H1 (cell line): ENCODE results near the gene LYZL4. TPM values are rescaled to one million over a fixed set of nuclear protein-coding genes. Genes with fewer than 3 reads are reported as not detected.

Experiments used
- CTCF ChIA-PET: fragments of 300-600 bp; sonication (Branson Sonifier 250); formaldehyde crosslinking; loops from one replicate; lab custom pipeline; 2021; ENCODE audit not compliant: partially characterized antibody; lab: Charles Lee
- POLR2A ChIA-PET: fragments of 300-600 bp; sonication (Branson Sonifier 250); formaldehyde crosslinking; loops from one replicate; lab custom pipeline; 2021; ENCODE audit warnings: inconsistent platforms; ENCODE audit not compliant: partially characterized antibody; lab: Charles Lee
- DNase-seq, 2 experiments: peaks; one replicate each; pipeline versions ENCODE4 v3.0.0 to v3.0.0-alpha.2; 2010 to 2022; ENCODE audit warnings: low spot score in 2 of 2, low read depth in 1 of 2, mixed read lengths in 1 of 2
- FAIRE-seq: peaks from 2 replicates; lab custom pipeline; 2011; peaks lifted over from hg19 to GRCh38; lab: Jason Lieb, UNC
- H2AFZ ChIP-seq: 2 replicates; pipeline ENCODE4 v1.8.1; 2012; ENCODE audit warnings: low read length, inconsistent platforms
- H2AK5ac ChIP-seq: 2 replicates; pipeline ENCODE4 v1.6.1; 2013; ENCODE audit warnings: low read depth, low read length
- H2BK120ac ChIP-seq: replicated peaks from 2 replicates; pipeline ENCODE3; 2013; ENCODE audit warnings: low read depth, low read length, inconsistent platforms
- H2BK12ac ChIP-seq: 2 replicates; pipeline ENCODE4 v1.6.1; 2013; ENCODE audit warnings: low read depth, low read length
- H2BK15ac ChIP-seq: 2 replicates; pipeline ENCODE4 v1.6.1; 2013; ENCODE audit warnings: low read length
- H2BK20ac ChIP-seq: 2 replicates; pipeline ENCODE4 v1.6.1; 2013; ENCODE audit warnings: low read length
- H2BK5ac ChIP-seq: 2 replicates; pipeline ENCODE4 v1.6.1; 2013; ENCODE audit warnings: low read depth, low read length
- H3K14ac ChIP-seq: 2 replicates; pipeline ENCODE4 v1.6.1; 2013; ENCODE audit warnings: inconsistent platforms; ENCODE audit not compliant: insufficient read length
- H3K18ac ChIP-seq: 2 replicates; pipeline ENCODE4 v1.6.1; 2013; ENCODE audit warnings: low read length; ENCODE audit errors: extremely low read depth
- H3K23ac ChIP-seq: 2 replicates; pipeline ENCODE4 v1.6.1; 2013; ENCODE audit warnings: inconsistent platforms; ENCODE audit not compliant: insufficient read length
- H3K23me2 ChIP-seq: 2 replicates; pipeline ENCODE4 v1.6.1; 2013; ENCODE audit warnings: low read depth, low read length
- H3K27ac ChIP-seq: 2 replicates; pipeline ENCODE4 v1.6.1; 2011; ENCODE audit warnings: low read depth, low read length, inconsistent platforms
- H3K27me3 ChIP-seq, 4 experiments: replicated peaks in 1 of 4; 1 replicate in 1 of 4; 2 replicates in 3 of 4; pipeline versions ENCODE4 v1.6.1 to v1.8.1; 2011 to 2013; ENCODE audit warnings: low read length in 3 of 4, mild to moderate bottlenecking in 3 of 4, inconsistent platforms in 2 of 4, mixed read lengths in 2 of 4, moderate library complexity in 1 of 4; ENCODE audit not compliant: control insufficient read depth in 3 of 4, insufficient read depth in 3 of 4; ENCODE audit errors: extremely low read depth in 1 of 4
- H3K36me3 ChIP-seq, 4 experiments: 2 replicates each; pipeline versions ENCODE4 v1.6.1 to v1.8.1; 2011 to 2013; ENCODE audit warnings: mild to moderate bottlenecking in 4 of 4, low read length in 3 of 4, moderate library complexity in 2 of 4, control low read depth in 1 of 4, inconsistent platforms in 1 of 4; ENCODE audit not compliant: insufficient read depth in 4 of 4, control insufficient read depth in 2 of 4
- H3K4ac ChIP-seq: replicated peaks from 2 replicates; pipeline ENCODE3; 2013; ENCODE audit warnings: low read length, low read depth, mixed read lengths, inconsistent platforms; ENCODE audit not compliant: insufficient read length
- H3K4me1 ChIP-seq, 4 experiments: replicated peaks in 1 of 4; 1 replicate in 1 of 4; 2 replicates in 3 of 4; pipeline versions ENCODE4 v1.6.1 to v1.8.1; 2011 to 2013; ENCODE audit warnings: low read length in 3 of 4, inconsistent platforms in 2 of 4, mixed read lengths in 1 of 4; ENCODE audit not compliant: insufficient read depth in 4 of 4, control insufficient read depth in 3 of 4
- H3K4me2 ChIP-seq, 2 experiments: 2 replicates each; pipeline versions ENCODE4 v1.6.1 to v1.8.1; 2011 to 2013; ENCODE audit warnings: low read depth in 2 of 2, low read length in 2 of 2, control low read depth in 1 of 2, inconsistent platforms in 1 of 2, mild to moderate bottlenecking in 1 of 2; ENCODE audit not compliant: insufficient read depth in 1 of 2
- H3K4me3 ChIP-seq, 4 experiments: fragments of 200-600, 300-600 bp in 1 of 4; sonication (generic), shearing (Covaris generic), sonication (Bioruptor Twin) in 1 of 4; 2 replicates each; pipeline versions ENCODE4 v1.5.1 to v1.8.1; 2011 to 2016; ENCODE audit warnings: low read length in 4 of 4, low read depth in 3 of 4, control low read depth in 2 of 4, inconsistent platforms in 2 of 4, mild to moderate bottlenecking in 2 of 4, mixed read lengths in 1 of 4, moderate library complexity in 1 of 4; ENCODE audit not compliant: insufficient read depth in 2 of 4; ENCODE audit errors: extremely low read depth in 1 of 4
- H3K56ac ChIP-seq: replicated peaks from 2 replicates; pipeline ENCODE3; 2013; ENCODE audit warnings: low read depth, mild to moderate bottlenecking, mixed read lengths, low read length, inconsistent platforms; ENCODE audit not compliant: insufficient read length
- H3K79me1 ChIP-seq: 2 replicates; pipeline ENCODE4 v1.6.1; 2013; ENCODE audit warnings: low read depth, low read length, control low read depth
- H3K79me2 ChIP-seq, 2 experiments: 2 replicates each; pipeline versions ENCODE4 v1.6.1 to v1.8.1; 2012 to 2013; ENCODE audit warnings: low read length in 2 of 2, mild to moderate bottlenecking in 2 of 2, inconsistent platforms in 1 of 2; ENCODE audit not compliant: insufficient read depth in 2 of 2, control insufficient read depth in 1 of 2
- H3K9ac ChIP-seq, 4 experiments: replicated peaks in 1 of 4; 1 replicate in 1 of 4; 2 replicates in 3 of 4; pipeline versions ENCODE4 v1.6.1 to v1.8.1; 2011 to 2013; ENCODE audit warnings: low read depth in 3 of 4, low read length in 3 of 4, control low read depth in 2 of 4, mild to moderate bottlenecking in 2 of 4, moderate library complexity in 2 of 4, inconsistent platforms in 1 of 4; ENCODE audit errors: extremely low read depth in 1 of 4
- H3K9me3 ChIP-seq, 2 experiments: 2 replicates each; pipeline versions ENCODE4 v1.6.1 to v1.8.1; 2012 to 2013; ENCODE audit warnings: mild to moderate bottlenecking in 2 of 2, moderate library complexity in 2 of 2, control low read depth in 1 of 2, inconsistent platforms in 1 of 2, low read depth in 1 of 2, low read length in 1 of 2, mixed read lengths in 1 of 2; ENCODE audit not compliant: insufficient read depth in 2 of 2
- H4K20me1 ChIP-seq, 2 experiments: replicated peaks in 1 of 2; 2 replicates each; pipeline versions ENCODE3 to v1.8.1; 2011 to 2013; ENCODE audit warnings: inconsistent platforms in 2 of 2, low read length in 2 of 2, mild to moderate bottlenecking in 1 of 2; ENCODE audit not compliant: insufficient read depth in 2 of 2, control insufficient read depth in 1 of 2
- H4K5ac ChIP-seq: 2 replicates; pipeline ENCODE4 v1.6.1; 2013; ENCODE audit warnings: low read length, low read depth, mixed read lengths, inconsistent platforms; ENCODE audit not compliant: insufficient read length
- H4K8ac ChIP-seq: 2 replicates; pipeline ENCODE4 v1.8.0; 2013; ENCODE audit warnings: mild to moderate bottlenecking, moderate library complexity, low read length, inconsistent platforms; ENCODE audit not compliant: insufficient read depth; ENCODE audit errors: extremely low read depth
- H4K91ac ChIP-seq: replicated peaks from 2 replicates; pipeline ENCODE3; 2013; ENCODE audit warnings: low read length, mixed read lengths, inconsistent platforms; ENCODE audit not compliant: insufficient read length
- TAF7 ChIP-seq: optimal IDR thresholded peaks from 2 replicates; pipeline ENCODE3; 2011; ENCODE audit warnings: low read depth, mild to moderate bottlenecking, inconsistent platforms, low read length, moderate library complexity, borderline replicate concordance
- WGBS, 2 experiments: shearing (Covaris generic) in 1 of 2; methylation state at CpG; one replicate each; pipeline versions ENCODE4 v1.1.6 to v1.1.7; 2013 to 2015; ENCODE audit warnings: low lambda C conversion rate in 2 of 2, mixed read lengths in 2 of 2, inconsistent platforms in 1 of 2, low coverage in 1 of 2, missing lambda C conversion rate in 1 of 2; ENCODE audit not compliant: insufficient replicate concordance in 2 of 2, insufficient coverage in 1 of 2, insufficient read length in 1 of 2; ENCODE audit errors: extremely low coverage in 1 of 2, missing lambda C conversion rate in 1 of 2; 5-methylcytosine and 5-hydroxymethylcytosine counted together
- polyA plus RNA-seq, 7 experiments: library from polyadenylated mRNA; depleted of rRNA in 3 of 7; stranded (reverse) in 5 of 7; unstranded in 2 of 7; fragments of >200 nt in 5 of 7; fragments of 200-250 nt in 2 of 7; gene quantifications; 1 replicate in 5 of 7; 2 replicates in 1 of 7; 4 replicates in 1 of 7; pipeline versions ENCODE4 v1.2.1 to v1.2.3, GENCODE V29; 2011 to 2013; ENCODE audit warnings: missing spikeins in 2 of 7, mixed read lengths in 2 of 7
- total RNA-seq: library from RNA; stranded (reverse); fragmentation: NEBNext Ultra II Directional; extraction: Animal tissue kit (Norgen Biotek cat#: 25700); gene quantifications from 2 replicates; pipeline ENCODE4 v1.2.1, GENCODE V29; 2021

The LYZL4 gene
- total and polyA plus RNA-seq, 2 of the 8 experiments (the other 6 are each of a cell fraction or from before 2014, with no cell fraction given), result not detected

GRCh38 chr3:42398080-42398479 is 12.3 kb downstream of the LYZL4 start:
- no peak for DNase-seq
- no peak overlapping the region for H3K14ac ChIP-seq
- CTCF ChIA-PET, result interaction anchor here (0.9 kb wide), 1 partner anchor 149 kb away, joined by 3 read pairs; no protein-coding TSS in a partner anchor
- H3K9me3 ChIP-seq, result no peaks in the 10 kb centered on the region
- no peak overlapping the region for H2AK5ac ChIP-seq
- H4K5ac ChIP-seq, result no peak overlapping the region
- no peak overlapping the region for H3K27ac ChIP-seq
- no peak overlapping the region for H3K23ac ChIP-seq
- H3K27me3 ChIP-seq, result no peaks in the 10 kb centered on the region
- no peak for FAIRE-seq
- H3K4me1 ChIP-seq, result no peaks in the 10 kb centered on the region; a peak in 1 of 7 replicates
- no peak overlapping the region for H3K9ac ChIP-seq
- no peak overlapping the region for H3K56ac ChIP-seq
- no peaks in the 10 kb centered on the region for H3K36me3 ChIP-seq
- H3K79me1 ChIP-seq, result no peaks in the 10 kb centered on the region
- no peak overlapping the region for H2AFZ ChIP-seq
- no peak overlapping the region for H4K91ac ChIP-seq
- no peaks in the 10 kb centered on the region for H4K20me1 ChIP-seq
- no peaks in the 10 kb centered on the region for H3K79me2 ChIP-seq
- H4K8ac ChIP-seq, result no peak overlapping the region
- H2BK12ac ChIP-seq, result no peak overlapping the region
- H3K4me2 ChIP-seq, result no peak overlapping the region
- no peaks in the 10 kb centered on the region for H3K23me2 ChIP-seq
- 81% methylated on average over 3 of the region's 3 CpGs; no CpG with 5 or more reads in 1 of the 2 experiments for WGBS, 2 experiments
- no peak overlapping the region for H3K18ac ChIP-seq
- no peak overlapping the region for H2BK120ac ChIP-seq
- no peak overlapping the region for H2BK20ac ChIP-seq
- no peak overlapping the region for H3K4me3 ChIP-seq
- H2BK5ac ChIP-seq, result no peak overlapping the region
- no peak for TF ChIP-seq TAF7
- TF ChIP-seq, all 59 proteins: peak for 0
- no peak overlapping the region for H3K4ac ChIP-seq
- H2BK15ac ChIP-seq, result no peak overlapping the region
- POLR2A ChIA-PET, result interaction anchor here (1.2 kb wide), 1 partner anchor 17 kb away, joined by 3 read pairs; no protein-coding TSS in a partner anchor
